Neural progenitor cell (in vitro differentiated cells): ENCODE measurements around the gene PLXNA4. TPM values are rescaled to one million over a fixed set of nuclear protein-coding genes. Genes with fewer than 3 reads are reported as not detected.

Experiments
- DNase-seq: peaks from one replicate; pipeline ENCODE4 v3.0.0-alpha.2; 2016; ENCODE audit warnings: low spot score
- H2AFZ ChIP-seq: fragments of 200-600 bp; sonication (generic); replicated peaks from 2 replicates; pipeline ENCODE4 v1.6.1; 2016; ENCODE audit warnings: antibody characterized with exemption
- H3F3A ChIP-seq: fragments of 200-600 bp; sonication (generic); 2 replicates; pipeline ENCODE4 v1.6.1; 2016; ENCODE audit warnings: antibody characterized with exemption, low read depth
- H3K27ac ChIP-seq: fragments of 200-600 bp; sonication (generic); 2 replicates; pipeline ENCODE4 v1.5.1; 2016; ENCODE audit warnings: mild to moderate bottlenecking
- H3K27me3 ChIP-seq: fragments of 200-600 bp; sonication (generic); 2 replicates; pipeline ENCODE4 v1.6.1; 2016; ENCODE audit warnings: mild to moderate bottlenecking, moderate library complexity
- H3K36me3 ChIP-seq: fragments of 200-600 bp; sonication (generic); 2 replicates; pipeline ENCODE4 v1.5.1; 2016
- H3K4me1 ChIP-seq: fragments of 200-600 bp; sonication (generic); 2 replicates; pipeline ENCODE4 v1.6.1; 2016; ENCODE audit warnings: mixed run types
- H3K4me2 ChIP-seq: fragments of 200-600 bp; sonication (generic); 2 replicates; pipeline ENCODE4 v1.6.1; 2016
- H3K4me3 ChIP-seq: fragments of 200-600 bp; sonication (generic); 2 replicates; pipeline ENCODE4 v1.5.1; 2016
- H3K79me2 ChIP-seq: fragments of 200-600 bp; sonication (generic); 2 replicates; pipeline ENCODE4 v1.6.1; 2016; ENCODE audit warnings: low read depth
- H3K9ac ChIP-seq: fragments of 200-600 bp; sonication (generic); 2 replicates; pipeline ENCODE4 v1.6.1; 2016
- H3K9me3 ChIP-seq: fragments of 200-600 bp; sonication (generic); 2 replicates; pipeline ENCODE4 v1.5.1; 2016; ENCODE audit warnings: low read depth
- H4K20me1 ChIP-seq: fragments of 200-600 bp; sonication (generic); 2 replicates; pipeline ENCODE4 v1.6.1; 2016; ENCODE audit warnings: low read depth
- H3K27ac Mint-ChIP-seq: 3 replicates; pipeline ENCODE4 v1.8.0; 2021; ENCODE audit warnings: mixed read lengths
- H3K27me3 Mint-ChIP-seq: 2 replicates; pipeline ENCODE4 v1.8.0; 2022; ENCODE audit warnings: low read depth, mild to moderate bottlenecking, inconsistent platforms, moderate library complexity, mixed read lengths; ENCODE audit not compliant: insufficient read depth
- H3K36me3 Mint-ChIP-seq: 3 replicates; pipeline ENCODE4 v1.8.0; 2021; ENCODE audit warnings: mixed read lengths
- H3K4me1 Mint-ChIP-seq: 3 replicates; pipeline ENCODE4 v1.8.0; 2021; ENCODE audit warnings: mixed read lengths
- H3K4me3 Mint-ChIP-seq: 3 replicates; pipeline ENCODE4 v1.8.0; 2021; ENCODE audit warnings: mild to moderate bottlenecking, moderate library complexity, mixed read lengths
- H3K9me3 Mint-ChIP-seq: 3 replicates; pipeline ENCODE4 v1.8.0; 2020; ENCODE audit warnings: mixed read lengths
- EZH2 ChIP-seq: fragments of 200-600 bp; sonication (generic); IDR thresholded peaks from 2 replicates; pipeline ENCODE4 v1.6.1; 2017; ENCODE audit warnings: antibody characterized with exemption, mild to moderate bottlenecking, moderate library complexity
- EZH2phosphoT487 ChIP-seq: fragments of 200-600 bp; sonication (generic); IDR thresholded peaks from 2 replicates; pipeline ENCODE4 v1.6.1; 2017; ENCODE audit warnings: antibody characterized with exemption
- total RNA-seq: library from RNA; depleted of rRNA; stranded (reverse); fragments of >200 nt; gene quantifications from 2 replicates; pipeline ENCODE4 v1.2.3, GENCODE V29; 2015; ENCODE audit warnings: low replicate concordance
- TF ChIP-seq, protein P1 (sequence below): fragments of 200-600 bp; sonication (generic); IDR thresholded peaks from 2 replicates; pipeline ENCODE4 v1.5.1; 2017; ENCODE audit warnings: antibody characterized with exemption, mild to moderate bottlenecking

The PLXNA4 gene
- total RNA-seq, 1 donor from 2014 or later: 0.49 TPM

DNA sequence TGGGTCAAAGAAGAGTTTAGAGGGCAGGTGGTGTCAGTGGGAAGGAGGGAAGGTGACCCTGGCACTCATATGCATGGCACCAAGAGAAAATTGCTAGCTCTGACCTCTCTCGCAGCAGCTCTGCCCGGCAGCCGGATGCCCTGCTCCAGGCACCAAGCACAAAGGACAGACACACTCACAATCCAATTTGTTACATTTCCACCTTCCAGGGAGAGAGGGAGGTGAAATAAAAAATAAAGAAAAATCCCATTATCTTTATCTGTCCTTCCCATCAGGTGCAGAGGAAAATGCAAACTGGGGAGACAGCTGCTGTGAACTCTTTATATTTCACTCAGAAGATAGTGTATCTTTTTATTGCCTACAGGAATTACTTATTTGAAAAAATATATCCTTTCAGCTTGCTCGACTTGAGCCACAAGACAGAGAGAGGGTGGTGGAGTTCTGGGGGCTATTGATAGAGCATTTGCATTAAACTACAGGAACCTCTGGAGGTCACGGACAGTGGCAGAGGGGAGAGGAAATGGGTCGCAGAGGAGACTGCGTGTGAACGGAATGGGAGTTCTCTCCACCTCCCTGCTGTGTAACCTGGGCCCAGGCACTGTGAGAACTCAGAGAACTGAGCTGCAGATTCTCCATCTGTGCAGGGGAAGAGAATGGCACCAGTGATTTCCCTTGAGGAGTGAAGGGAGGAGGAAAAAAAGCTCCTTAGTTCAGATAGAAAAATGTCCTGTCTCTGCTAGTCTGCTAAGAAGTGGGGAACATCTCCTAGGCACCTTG is 421.4 kb downstream of the PLXNA4 start:
- no peak overlapping the region for H3K4me3 ChIP-seq
- no peak overlapping the region for H3K27ac ChIP-seq
- no peaks in the 10 kb centered on the region for H3K79me2 ChIP-seq
- no peaks in the 10 kb centered on the region for H3K9me3 ChIP-seq
- H3K4me1 ChIP-seq: no peaks in the 10 kb centered on the region
- Mint-ChIP-seq H3K36me3 (no peaks in the 10 kb centered on the region), H3K9me3 (no peaks in the 10 kb centered on the region), H3K4me3 (no peak overlapping the region), H3K27me3 (peaks cover 17% of the 10 kb centered on the region), H3K27ac (no peak overlapping the region), H3K4me1 (peaks cover 19% of the 10 kb centered on the region)
- H3K36me3 ChIP-seq: no peaks in the 10 kb centered on the region
- H3K9ac ChIP-seq: no peak overlapping the region
- H4K20me1 ChIP-seq: no peaks in the 10 kb centered on the region
- TF ChIP-seq EZH2: no peak
- no peak for TF ChIP-seq EZH2phosphoT487
- TF ChIP-seq, protein P1, sequence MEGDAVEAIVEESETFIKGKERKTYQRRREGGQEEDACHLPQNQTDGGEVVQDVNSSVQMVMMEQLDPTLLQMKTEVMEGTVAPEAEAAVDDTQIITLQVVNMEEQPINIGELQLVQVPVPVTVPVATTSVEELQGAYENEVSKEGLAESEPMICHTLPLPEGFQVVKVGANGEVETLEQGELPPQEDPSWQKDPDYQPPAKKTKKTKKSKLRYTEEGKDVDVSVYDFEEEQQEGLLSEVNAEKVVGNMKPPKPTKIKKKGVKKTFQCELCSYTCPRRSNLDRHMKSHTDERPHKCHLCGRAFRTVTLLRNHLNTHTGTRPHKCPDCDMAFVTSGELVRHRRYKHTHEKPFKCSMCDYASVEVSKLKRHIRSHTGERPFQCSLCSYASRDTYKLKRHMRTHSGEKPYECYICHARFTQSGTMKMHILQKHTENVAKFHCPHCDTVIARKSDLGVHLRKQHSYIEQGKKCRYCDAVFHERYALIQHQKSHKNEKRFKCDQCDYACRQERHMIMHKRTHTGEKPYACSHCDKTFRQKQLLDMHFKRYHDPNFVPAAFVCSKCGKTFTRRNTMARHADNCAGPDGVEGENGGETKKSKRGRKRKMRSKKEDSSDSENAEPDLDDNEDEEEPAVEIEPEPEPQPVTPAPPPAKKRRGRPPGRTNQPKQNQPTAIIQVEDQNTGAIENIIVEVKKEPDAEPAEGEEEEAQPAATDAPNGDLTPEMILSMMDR: no peak
- no peak overlapping the region for H3K4me2 ChIP-seq
- no peaks in the 10 kb centered on the region for H3K27me3 ChIP-seq
- no peak for DNase-seq
- H2AFZ ChIP-seq: no peak overlapping the region
- no peaks in the 10 kb centered on the region for H3F3A ChIP-seq

DNA sequence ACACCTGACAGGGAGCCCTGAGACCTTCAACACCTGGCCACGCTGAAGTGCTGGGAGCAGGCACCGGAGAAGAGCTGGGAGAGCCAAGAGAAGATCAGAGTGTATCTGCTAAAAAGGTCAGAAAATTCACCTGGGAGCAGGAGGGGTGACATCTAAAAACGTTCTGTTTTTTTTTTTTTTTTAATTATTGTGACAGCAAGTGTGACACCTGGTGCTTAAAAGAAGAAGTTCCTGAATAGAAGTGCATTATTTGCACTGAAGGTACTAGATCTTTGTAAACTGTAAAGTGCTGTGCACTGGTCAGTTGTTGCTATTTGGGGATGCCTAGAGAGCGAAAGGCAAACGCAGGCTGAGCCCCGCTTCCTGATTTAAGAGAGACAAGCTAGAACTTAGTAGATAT is 422.0 kb downstream of the PLXNA4 start:
- H3K4me1 Mint-ChIP-seq: peaks cover 19% of the 10 kb centered on the region
- Histone ChIP-seq H4K20me1 (no peaks in the 10 kb centered on the region), H3K9ac (no peak overlapping the region), H3K4me3 (no peak overlapping the region), H3K9me3 (no peaks in the 10 kb centered on the region), H3K27ac (no peak overlapping the region), H2AFZ (no peak overlapping the region), H3K36me3 (no peaks in the 10 kb centered on the region), H3K79me2 (no peaks in the 10 kb centered on the region), H3F3A (no peaks in the 10 kb centered on the region), H3K4me2 (no peak overlapping the region), H3K27me3 (no peaks in the 10 kb centered on the region), H3K4me1 (no peaks in the 10 kb centered on the region)
- H3K27me3 Mint-ChIP-seq: peaks cover 16% of the 10 kb centered on the region
- H3K9me3 Mint-ChIP-seq: no peaks in the 10 kb centered on the region
- H3K4me3 Mint-ChIP-seq: no peak overlapping the region
- DNase-seq: no peak
- H3K27ac Mint-ChIP-seq: no peak overlapping the region
- TF ChIP-seq EZH2 (no peak), EZH2phosphoT487 (no peak)
- TF ChIP-seq, protein P1: no peak
- no peaks in the 10 kb centered on the region for H3K36me3 Mint-ChIP-seq

DNA sequence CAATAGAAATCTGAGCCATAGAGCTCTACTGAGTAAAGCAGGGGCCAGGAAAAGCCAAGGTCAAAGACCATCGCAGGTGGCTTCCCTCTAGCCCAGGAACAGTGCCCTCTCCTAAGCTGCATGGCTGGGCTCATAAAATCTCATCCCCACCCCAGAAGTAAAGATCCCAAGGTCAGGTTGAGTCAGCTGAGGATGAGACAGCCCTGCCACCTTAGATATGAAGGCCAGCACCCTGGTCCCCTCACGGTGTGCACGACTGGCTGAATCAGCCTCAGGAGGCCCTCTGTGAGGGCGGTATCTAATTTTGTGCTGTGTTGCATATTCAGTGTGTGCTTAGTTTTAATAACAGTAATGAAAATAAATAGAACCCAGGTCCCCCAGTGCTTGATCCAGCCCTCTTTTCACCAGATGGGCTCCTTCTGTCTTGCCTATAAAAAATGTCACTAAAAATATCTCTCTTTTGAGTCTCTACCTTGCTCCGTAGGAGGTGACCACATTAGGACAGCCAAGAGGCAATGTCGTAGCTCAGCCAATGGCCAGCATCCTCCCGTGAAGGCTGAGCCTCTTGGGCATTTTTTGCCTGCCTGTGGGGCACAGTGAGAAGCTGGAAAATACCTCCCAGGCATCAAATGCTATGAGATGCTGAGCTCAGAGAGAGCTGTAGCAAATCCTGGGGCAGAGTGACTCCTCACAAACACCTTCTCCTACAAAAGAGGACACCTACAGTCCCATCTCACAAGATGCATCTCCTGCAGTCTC is 424.0 kb downstream of the PLXNA4 start:
- no peak for TF ChIP-seq EZH2phosphoT487
- TF ChIP-seq EZH2: no peak
- TF ChIP-seq, protein P1: no peak
- no peak for DNase-seq
- no peaks in the 10 kb centered on the region for H3K36me3 ChIP-seq
- H3K27me3 ChIP-seq: no peaks in the 10 kb centered on the region
- no peaks in the 10 kb centered on the region for H3K9me3 ChIP-seq
- no peak overlapping the region for H2AFZ ChIP-seq
- no peaks in the 10 kb centered on the region for H3K36me3 Mint-ChIP-seq
- no peaks in the 10 kb centered on the region for H3K4me1 ChIP-seq
- H3K4me1 Mint-ChIP-seq: peaks cover 10% of the 10 kb centered on the region
- no peak overlapping the region for H3K4me3 ChIP-seq
- H3K27ac Mint-ChIP-seq: no peak overlapping the region
- H4K20me1 ChIP-seq: no peaks in the 10 kb centered on the region
- no peak overlapping the region for H3K4me3 Mint-ChIP-seq
- no peak overlapping the region for H3K27ac ChIP-seq
- H3K9ac ChIP-seq: no peak overlapping the region
- no peaks in the 10 kb centered on the region for H3F3A ChIP-seq
- no peak overlapping the region for H3K4me2 ChIP-seq
- no peaks in the 10 kb centered on the region for H3K9me3 Mint-ChIP-seq
- H3K27me3 Mint-ChIP-seq: peaks cover 12% of the 10 kb centered on the region
- no peaks in the 10 kb centered on the region for H3K79me2 ChIP-seq
